D341Med (cell line): Measurements from ENCODE around the gene ANO2.

Source experiments
- DNase-seq: peaks from one replicate; pipeline ENCODE4 v3.0.0; 2012; ENCODE audit warnings: low spot score

Gene ANO2

GRCh38 chr12:5620896-5621295, 324.2 kb downstream of the ANO2 start:
- no peak for DNase-seq

DNA sequence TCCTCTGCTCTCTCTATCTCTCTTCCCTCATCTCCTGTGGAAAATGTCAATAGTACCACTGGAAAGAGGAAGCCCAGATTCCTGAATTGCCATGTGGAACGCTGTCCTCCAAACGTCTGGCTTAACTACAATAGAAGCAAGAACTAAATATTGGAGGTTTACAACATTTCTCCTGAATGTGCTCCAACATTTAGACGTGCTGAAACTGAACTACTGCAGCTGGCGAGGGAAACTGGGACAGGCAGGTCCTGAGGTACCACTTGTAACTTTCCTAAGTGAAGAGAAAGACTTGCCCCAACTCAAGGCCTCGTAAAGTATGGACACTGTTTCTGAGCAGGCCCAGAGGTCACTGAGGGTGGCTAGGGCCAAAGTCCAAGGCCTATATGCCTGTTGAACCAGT, 325.4 kb downstream of the ANO2 start:
- DNase-seq: no peak

GRCh38 chr12:5616854-5617253, 328.2 kb downstream of the ANO2 start:
- DNase-seq: no peak

DNA sequence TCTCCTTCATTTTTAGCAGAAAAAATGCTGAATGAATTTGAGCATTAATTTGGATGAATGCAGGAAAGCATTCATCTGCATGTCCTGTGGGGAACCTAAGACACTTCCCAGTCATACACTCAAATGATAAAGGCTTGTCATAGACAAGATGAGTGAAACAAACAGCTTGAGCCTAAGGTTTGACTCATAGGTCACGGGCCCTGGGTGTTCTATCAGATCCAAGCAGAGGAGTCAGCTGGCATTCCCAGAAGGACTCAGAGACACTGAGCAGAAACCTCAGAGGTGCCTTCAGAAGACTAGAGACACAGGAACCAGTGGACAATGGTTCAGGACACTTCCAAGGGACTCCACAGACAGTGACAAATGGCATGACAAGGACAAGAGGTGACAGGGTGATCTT, 329.3 kb downstream of the ANO2 start:
- no peak for DNase-seq

- DNase-seq: no peak
Observed at GRCh38 chr12:5614256-5614655, 330.8 kb downstream of the ANO2 start.

DNA sequence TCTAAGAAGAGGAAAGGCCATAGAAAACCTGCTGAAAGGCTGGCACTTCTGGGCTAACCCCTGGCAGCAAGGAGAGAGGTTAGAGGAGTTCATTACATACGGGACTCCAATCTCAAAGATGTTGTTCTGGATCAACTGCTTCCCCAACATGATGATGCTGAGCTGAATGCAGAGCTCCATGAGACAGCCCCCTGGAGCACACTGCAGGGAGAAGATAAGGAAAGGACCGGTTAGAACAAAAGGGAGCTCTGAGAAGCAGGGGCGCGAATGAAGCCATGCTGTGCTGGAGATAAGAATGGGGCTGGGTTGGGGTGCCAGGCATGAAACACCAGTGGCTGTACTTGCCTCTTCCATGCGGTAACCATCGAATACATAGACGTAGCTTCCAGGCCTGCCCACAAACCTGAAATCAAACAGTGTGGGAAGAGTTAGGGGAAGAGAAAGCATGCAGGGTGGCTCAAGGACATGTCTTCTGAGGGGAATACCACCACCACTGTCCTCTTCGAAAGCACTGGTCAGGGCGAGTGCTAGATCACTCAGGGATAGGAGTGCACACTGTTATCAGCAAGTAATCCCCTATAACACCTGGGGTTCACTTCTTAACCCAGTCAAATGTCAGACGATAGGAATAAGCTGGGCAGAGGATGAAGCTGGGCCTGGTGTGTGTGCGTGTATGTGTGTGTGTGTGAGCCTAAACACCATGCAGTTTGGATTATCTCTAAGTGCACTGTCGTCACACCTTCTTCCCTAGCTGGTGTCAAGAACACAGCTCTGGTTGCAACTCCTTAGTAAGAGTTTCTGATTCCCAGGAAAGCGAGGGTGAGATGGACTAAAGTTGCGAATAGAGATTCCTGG, 332.3 kb downstream of the ANO2 start:
- DNase-seq: peak; percentile 58

DNA sequence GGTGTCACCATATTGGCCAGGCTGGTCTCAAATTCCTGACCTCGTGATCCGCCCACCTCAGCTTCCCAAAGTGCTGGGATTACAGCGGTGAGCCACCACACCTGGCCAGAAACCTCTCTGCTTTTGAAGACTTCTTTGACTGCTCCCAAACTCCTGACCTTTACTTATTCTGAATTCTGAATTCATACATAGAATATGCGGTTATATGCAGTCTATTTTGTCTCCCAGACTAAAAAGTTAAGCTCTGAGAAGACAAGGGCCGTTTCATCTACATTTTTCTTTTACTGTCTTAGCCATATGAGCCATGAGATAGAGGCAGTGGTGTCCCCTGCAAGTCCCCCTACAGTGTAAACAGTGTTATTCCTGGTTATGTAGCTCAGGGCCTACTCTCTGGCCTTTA, 333.9 kb downstream of the ANO2 start:
- DNase-seq: no peak

DNA sequence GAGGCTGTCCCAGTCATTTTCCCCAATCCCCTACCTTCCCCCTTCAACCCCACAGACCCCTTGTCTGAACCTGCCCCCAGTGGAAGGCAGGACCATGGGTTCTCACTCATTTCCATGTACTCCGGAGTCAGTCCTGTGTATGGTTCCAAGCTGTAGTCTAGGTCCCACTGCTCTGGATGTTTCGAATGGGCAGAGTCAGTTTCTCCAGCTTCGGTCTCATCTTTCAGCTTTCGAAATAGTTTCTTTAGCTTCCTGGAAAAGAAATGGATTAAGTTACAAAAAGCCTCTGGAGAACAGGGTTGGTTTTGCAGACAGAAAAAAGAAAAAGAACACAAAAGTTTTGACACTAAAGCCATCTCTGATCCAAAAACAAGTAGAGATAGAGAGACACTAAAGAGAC, 345.7 kb downstream of the ANO2 start:
- no peak for DNase-seq

- DNase-seq: no peak
Observed at GRCh38 chr12:5593998-5594397, 351.1 kb downstream of the ANO2 start.

GRCh38 chr12:5593086-5593485, 352.0 kb downstream of the ANO2 start:
- DNase-seq: no peak

- DNase-seq: no peak
Observed at GRCh38 chr12:5592310-5592709, 352.7 kb downstream of the ANO2 start.

DNA sequence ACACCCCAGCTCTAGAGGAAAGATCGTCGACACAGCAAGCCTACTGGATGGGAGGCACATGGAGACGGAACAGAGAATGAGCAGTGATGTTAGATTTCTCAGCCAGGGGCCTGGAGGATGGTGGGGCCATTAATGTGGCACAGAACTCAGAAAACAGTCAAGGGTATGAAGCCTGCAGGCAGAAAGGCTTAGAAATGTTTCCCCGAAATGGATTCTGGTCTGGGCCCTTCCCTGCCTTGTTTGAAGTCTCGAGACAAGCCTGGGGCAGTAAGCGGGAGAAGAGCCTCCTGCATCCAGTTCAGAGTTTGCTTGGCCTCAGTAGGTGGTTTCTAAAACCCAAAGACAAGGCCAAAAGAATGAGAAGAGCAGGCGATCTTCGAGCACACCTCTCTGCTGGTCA, 354.7 kb downstream of the ANO2 start:
- no peak for DNase-seq

GRCh38 chr12:5589054-5589453, 356.0 kb downstream of the ANO2 start:
- DNase-seq: no peak

GRCh38 chr12:5588591-5588990, 356.5 kb downstream of the ANO2 start:
- DNase-seq: no peak

DNA sequence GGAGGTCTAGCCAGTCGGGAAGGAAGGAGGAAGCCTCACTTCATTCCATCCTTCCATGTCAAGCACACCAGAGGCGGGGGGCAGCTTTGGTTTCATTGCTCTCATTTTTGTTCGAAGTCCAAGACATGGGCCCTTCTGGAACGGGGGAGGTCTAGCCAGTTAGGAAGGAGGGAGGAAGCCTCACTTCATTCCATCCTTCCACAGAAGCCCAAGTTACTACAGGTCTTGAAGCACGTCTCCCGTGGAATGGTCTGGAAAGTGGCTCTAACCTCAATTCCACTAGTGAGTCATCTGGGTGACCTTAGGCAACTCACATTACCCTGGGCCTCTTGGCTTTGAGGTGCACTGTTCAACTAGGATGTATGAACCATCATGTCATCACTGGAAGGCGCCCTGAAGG, 356.9 kb downstream of the ANO2 start:
- DNase-seq: no peak

GRCh38 chr12:5587711-5588121, 357.3 kb downstream of the ANO2 start:
- DNase-seq: peak; percentile 49

GRCh38 chr12:5586201-5586600, 358.9 kb downstream of the ANO2 start:
- DNase-seq: no peak

DNA sequence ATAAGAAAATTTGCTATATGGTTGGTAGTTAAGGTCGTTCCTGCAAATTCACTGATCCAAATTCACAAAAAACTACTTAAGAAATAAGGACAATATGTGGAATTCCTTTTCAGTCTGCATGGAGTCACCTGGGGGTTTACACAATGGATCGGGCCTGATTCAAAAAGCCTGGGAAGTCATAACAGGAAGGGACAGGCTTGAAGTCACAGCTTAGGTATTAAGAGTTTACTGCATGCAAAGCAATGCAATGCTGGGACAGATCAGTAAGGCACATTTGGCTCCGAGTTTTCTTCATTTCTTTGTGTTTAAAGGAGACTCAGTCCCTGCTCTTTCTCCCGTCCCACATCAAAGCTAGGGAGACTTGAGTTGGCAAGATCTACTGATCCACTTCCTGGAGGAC, 359.9 kb downstream of the ANO2 start:
- no peak for DNase-seq

GRCh38 chr12:5584412-5585175, 360.5 kb downstream of the ANO2 start:
- DNase-seq: no peak

DNA sequence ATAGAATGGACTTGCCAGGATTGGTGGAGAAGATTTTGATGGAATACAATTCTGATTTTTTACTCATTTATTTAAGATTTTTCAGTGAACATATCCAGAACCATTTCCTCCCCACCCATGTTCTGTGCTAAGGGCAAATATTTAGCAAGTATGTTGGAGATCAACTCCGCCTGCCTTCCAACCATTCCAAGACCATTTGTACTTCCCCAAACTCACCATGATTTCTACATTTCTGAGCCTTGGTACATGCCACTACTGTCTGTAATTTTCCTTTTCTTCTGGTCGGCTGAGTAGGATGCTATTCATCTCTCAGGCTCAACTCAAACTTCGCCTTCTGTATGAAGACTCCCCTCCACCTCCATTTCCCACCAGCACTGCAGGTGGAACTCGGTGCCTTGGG, 362.5 kb downstream of the ANO2 start:
- no peak for DNase-seq

GRCh38 chr12:5582018-5582417, 363.0 kb downstream of the ANO2 start:
- DNase-seq: no peak

- no peak for DNase-seq
Observed at GRCh38 chr12:5581616-5582015, 363.4 kb downstream of the ANO2 start.

DNA sequence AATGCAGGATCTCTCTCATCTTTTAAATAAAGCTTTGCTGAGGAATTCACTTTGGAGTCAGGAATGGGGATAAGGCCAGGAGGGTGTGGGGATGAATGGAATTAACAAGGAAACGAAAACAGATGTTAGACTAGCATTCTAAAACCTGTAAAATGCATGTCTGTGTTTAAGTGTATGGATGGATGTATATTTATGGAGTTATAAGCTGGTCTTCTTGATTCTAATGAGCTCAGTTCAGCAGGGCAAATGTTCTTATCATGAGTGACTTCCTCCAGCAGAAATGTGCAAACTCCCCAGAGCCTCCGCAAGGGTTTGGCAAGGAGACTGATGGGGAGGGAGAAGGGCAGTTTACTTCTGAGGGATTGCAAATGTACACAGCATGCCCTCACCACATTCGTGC, 364.0 kb downstream of the ANO2 start:
- no peak for DNase-seq

DNA sequence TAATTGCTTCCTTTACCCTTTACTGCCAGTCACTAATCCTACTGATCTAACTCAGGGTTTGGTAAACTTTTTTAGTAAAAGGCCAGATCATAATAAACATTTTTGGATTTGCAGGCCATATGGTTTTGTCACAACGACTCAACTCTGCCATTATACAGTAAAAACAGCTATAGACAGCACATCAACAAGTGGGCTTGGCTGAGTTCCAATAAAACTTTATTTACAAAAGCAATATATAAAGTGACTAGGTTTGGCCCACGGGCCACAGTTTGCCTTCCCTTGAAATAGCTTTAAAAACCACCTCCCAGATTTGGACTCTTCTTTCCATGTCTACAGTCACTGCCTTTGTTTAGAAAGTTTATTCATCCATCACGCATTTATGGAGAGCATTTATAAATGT, 366.3 kb downstream of the ANO2 start:
- DNase-seq: no peak
